K562 (cell line): Measurements from ENCODE around the gene SKOR1.

Source experiments
- BRCA1 ChIP-seq, 2 experiments: fragments of 450-650 bp in 1 of 2; sonication (generic) in 1 of 2; formaldehyde crosslinking in 1 of 2; IDR thresholded peaks; 2 replicates each; pipeline versions ENCODE4 v1.5.0 to v1.6.1; 2017 to 2020; ENCODE audit warnings: mild to moderate bottlenecking in 1 of 2, missing genetic modification reagents in 1 of 2
- EP300 ChIP-seq: IDR thresholded peaks from 2 replicates; pipeline ENCODE4 v1.6.1; 2012; ENCODE audit warnings: low read length, improper control_type of control experiment
- ETV6 ChIP-seq, 3 experiments: fragments of 150-350 bp in 1 of 3; sonication (generic) in 1 of 3; formaldehyde crosslinking in 1 of 3; IDR thresholded peaks; 2 replicates each; pipeline versions ENCODE4 v1.6.1 to v1.8.0; 2014 to 2022; ENCODE audit warnings: borderline replicate concordance in 2 of 3, low read depth in 2 of 3, antibody characterized with exemption in 1 of 3, low read length in 1 of 3, mild to moderate bottlenecking in 1 of 3, missing genetic modification reagents in 1 of 3
- NFE2L1 ChIP-seq: fragments of 450-650 bp; IDR thresholded peaks from 2 replicates; pipeline ENCODE4 v1.6.1; 2016; ENCODE audit warnings: missing genetic modification characterization, low read depth, mild to moderate bottlenecking, missing compliant biosample characterization, moderate library complexity, borderline replicate concordance
- TEAD4 ChIP-seq, 2 experiments: sonication (generic) in 1 of 2; formaldehyde crosslinking in 1 of 2; IDR thresholded peaks; 2 replicates each; pipeline versions ENCODE4 v1.6.1 to v1.8.0; 2012 to 2022; ENCODE audit warnings: borderline replicate concordance in 1 of 2, inconsistent platforms in 1 of 2, low read length in 1 of 2, mild to moderate bottlenecking in 1 of 2, missing genetic modification reagents in 1 of 2
- TF ChIP-seq, protein P1 (sequence below): fragments of 250-450 bp; sonication (Bioruptor Pico); IDR thresholded peaks from 2 replicates; pipeline ENCODE4 v1.5.0; 2021; ENCODE audit warnings: mild to moderate bottlenecking, borderline replicate concordance

- TF ChIP-seq, protein P1, sequence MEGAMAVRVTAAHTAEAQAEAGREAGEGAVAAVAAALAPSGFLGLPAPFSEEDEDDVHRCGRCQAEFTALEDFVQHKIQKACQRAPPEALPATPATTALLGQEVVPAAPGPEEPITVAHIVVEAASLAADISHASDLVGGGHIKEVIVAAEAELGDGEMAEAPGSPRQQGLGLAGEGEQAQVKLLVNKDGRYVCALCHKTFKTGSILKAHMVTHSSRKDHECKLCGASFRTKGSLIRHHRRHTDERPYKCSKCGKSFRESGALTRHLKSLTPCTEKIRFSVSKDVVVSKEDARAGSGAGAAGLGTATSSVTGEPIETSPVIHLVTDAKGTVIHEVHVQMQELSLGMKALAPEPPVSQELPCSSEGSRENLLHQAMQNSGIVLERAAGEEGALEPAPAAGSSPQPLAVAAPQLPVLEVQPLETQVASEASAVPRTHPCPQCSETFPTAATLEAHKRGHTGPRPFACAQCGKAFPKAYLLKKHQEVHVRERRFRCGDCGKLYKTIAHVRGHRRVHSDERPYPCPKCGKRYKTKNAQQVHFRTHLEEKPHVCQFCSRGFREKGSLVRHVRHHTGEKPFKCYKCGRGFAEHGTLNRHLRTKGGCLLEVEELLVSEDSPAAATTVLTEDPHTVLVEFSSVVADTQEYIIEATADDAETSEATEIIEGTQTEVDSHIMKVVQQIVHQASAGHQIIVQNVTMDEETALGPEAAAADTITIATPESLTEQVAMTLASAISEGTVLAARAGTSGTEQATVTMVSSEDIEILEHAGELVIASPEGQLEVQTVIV (CRISPR knock-in tag): no peak
- TF ChIP-seq NFE2L1 (tag) (no peak), BRCA1 (IDR thresholded peaks at IDR 0.05) (no peak), BRCA1 (CRISPR knock-in tag; IDR thresholded peaks at IDR 0.05) (no peak), ETV6 (IDR thresholded peaks at IDR 0.05; ENCODE audit: borderline replicate concordance in 1 of 2, low read depth in 2 of 2, low read length in 1 of 2) (no peak), ETV6 (CRISPR knock-in tag; IDR thresholded peaks at IDR 0.05; ENCODE audit: borderline replicate concordance) (no peak), EP300 (no peak), TEAD4 (IDR thresholded peaks at IDR 0.05; ENCODE audit: low read length) (no peak), TEAD4 (CRISPR knock-in tag; IDR thresholded peaks at IDR 0.05; ENCODE audit: borderline replicate concordance) (no peak)
Measured at GRCh38 chr15:67781907-67782690, 43.2 kb upstream of the SKOR1 start.
